Tibial nerve (tissue), 3 donors: ENCODE measurements around the gene SPRR2D.

Source experiments
- POLR2A ChIP-seq, 2 donors: fragments of 450-650 bp; IDR thresholded peaks; one replicate each; pipeline ENCODE4 v1.6.1; 2017; ENCODE audit warnings: antibody characterized with exemption in 2 of 2, mild to moderate bottlenecking in 2 of 2, moderate library complexity in 2 of 2
- TF ChIP-seq, protein P1 (sequence below), 5 experiments: fragments of 200-600 bp in 3 of 5; fragments of 450-650 bp in 2 of 5; sonication (generic) in 3 of 5; IDR thresholded peaks; one replicate each; pipeline ENCODE4 v1.5.1; 2016 to 2019; ENCODE audit warnings: antibody characterized with exemption in 5 of 5, mild to moderate bottlenecking in 3 of 5, moderate library complexity in 2 of 5

DNA sequence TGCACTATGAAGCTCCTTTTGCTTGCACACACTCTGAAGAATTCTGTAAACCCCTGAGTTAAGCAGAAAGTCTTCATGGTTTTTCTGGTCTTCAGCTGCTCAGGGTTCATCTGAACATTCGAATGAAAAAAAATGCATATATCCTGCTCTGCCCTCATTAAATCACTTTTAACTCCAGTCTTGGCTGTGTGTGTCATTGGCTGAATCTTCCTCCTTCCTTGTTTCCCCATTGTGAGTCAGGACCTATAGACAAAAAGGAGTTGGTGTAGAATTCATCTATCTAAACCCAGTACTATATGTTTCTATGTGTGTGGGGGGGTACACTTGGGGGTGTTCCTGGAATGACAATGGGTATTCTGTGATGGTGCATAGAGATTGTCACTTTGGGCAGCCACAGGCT, 16.5 kb downstream of the SPRR2D start:
- TF ChIP-seq, protein P1, sequence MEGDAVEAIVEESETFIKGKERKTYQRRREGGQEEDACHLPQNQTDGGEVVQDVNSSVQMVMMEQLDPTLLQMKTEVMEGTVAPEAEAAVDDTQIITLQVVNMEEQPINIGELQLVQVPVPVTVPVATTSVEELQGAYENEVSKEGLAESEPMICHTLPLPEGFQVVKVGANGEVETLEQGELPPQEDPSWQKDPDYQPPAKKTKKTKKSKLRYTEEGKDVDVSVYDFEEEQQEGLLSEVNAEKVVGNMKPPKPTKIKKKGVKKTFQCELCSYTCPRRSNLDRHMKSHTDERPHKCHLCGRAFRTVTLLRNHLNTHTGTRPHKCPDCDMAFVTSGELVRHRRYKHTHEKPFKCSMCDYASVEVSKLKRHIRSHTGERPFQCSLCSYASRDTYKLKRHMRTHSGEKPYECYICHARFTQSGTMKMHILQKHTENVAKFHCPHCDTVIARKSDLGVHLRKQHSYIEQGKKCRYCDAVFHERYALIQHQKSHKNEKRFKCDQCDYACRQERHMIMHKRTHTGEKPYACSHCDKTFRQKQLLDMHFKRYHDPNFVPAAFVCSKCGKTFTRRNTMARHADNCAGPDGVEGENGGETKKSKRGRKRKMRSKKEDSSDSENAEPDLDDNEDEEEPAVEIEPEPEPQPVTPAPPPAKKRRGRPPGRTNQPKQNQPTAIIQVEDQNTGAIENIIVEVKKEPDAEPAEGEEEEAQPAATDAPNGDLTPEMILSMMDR (IDR thresholded peaks at IDR 0.05), result no peak
- no peak for TF ChIP-seq POLR2A (IDR thresholded peaks at IDR 0.05)
